ENCODE data around the gene AADAT. TPM values are rescaled to one million over a fixed set of nuclear protein-coding genes. Genes with fewer than 3 reads are reported as not detected.
"Not testable (repeated sequence)": the region's sequence is repeated elsewhere in the genome, so short reads cannot be mapped to it uniquely, and the experiment has no call there.

Gene AADAT
- total RNA-seq, 1 donor from 2014 or later = 10.7 TPM

GRCh38 chr4:170102426-170102825, 12.7 kb upstream of the AADAT start:
- no peaks in the 10 kb centered on the region for H3K4me1 Mint-ChIP-seq (ENCODE audit: unreplicated experiment)
- H3K27ac Mint-ChIP-seq (ENCODE audit: unreplicated experiment) = no peak overlapping the region
- no peaks in the 10 kb centered on the region for H3K9me3 Mint-ChIP-seq (ENCODE audit: unreplicated experiment)
- DNase-seq (ENCODE audit: extremely low spot score, unreplicated experiment) = no peak
- no peak for TF ChIP-seq CTCF (IDR thresholded peaks at IDR 0.05)
- H3K27me3 Mint-ChIP-seq (ENCODE audit: unreplicated experiment) = peaks cover 43% of the 10 kb centered on the region
- H3K36me3 Mint-ChIP-seq (ENCODE audit: unreplicated experiment) = no peaks in the 10 kb centered on the region
- no peak overlapping the region for H3K4me3 Mint-ChIP-seq (ENCODE audit: unreplicated experiment)

- H3K27me3 Mint-ChIP-seq (ENCODE audit: unreplicated experiment) = peaks cover 29% of the 10 kb centered on the region
- not testable (repeated sequence) for H3K4me3 Mint-ChIP-seq (ENCODE audit: unreplicated experiment); H3K9me3 Mint-ChIP-seq (ENCODE audit: unreplicated experiment); DNase-seq (ENCODE audit: extremely low spot score, unreplicated experiment); H3K36me3 Mint-ChIP-seq (ENCODE audit: unreplicated experiment); H3K4me1 Mint-ChIP-seq (ENCODE audit: unreplicated experiment); H3K27ac Mint-ChIP-seq (ENCODE audit: unreplicated experiment)
Measured at GRCh38 chr4:170098171-170098570, 8.4 kb upstream of the AADAT start.

GRCh38 chr4:170097681-170098080, 7.9 kb upstream of the AADAT start:
- no peak overlapping the region for H3K27ac Mint-ChIP-seq (ENCODE audit: unreplicated experiment)
- no peaks in the 10 kb centered on the region for H3K36me3 Mint-ChIP-seq (ENCODE audit: unreplicated experiment)
- no peak overlapping the region for H3K4me3 Mint-ChIP-seq (ENCODE audit: unreplicated experiment)
- H3K4me1 Mint-ChIP-seq (ENCODE audit: unreplicated experiment) = no peaks in the 10 kb centered on the region
- TF ChIP-seq CTCF (IDR thresholded peaks at IDR 0.05) = no peak
- peaks cover 26% of the 10 kb centered on the region for H3K27me3 Mint-ChIP-seq (ENCODE audit: unreplicated experiment)
- no peaks in the 10 kb centered on the region for H3K9me3 Mint-ChIP-seq (ENCODE audit: unreplicated experiment)
- no peak for DNase-seq (ENCODE audit: extremely low spot score, unreplicated experiment)

DNA sequence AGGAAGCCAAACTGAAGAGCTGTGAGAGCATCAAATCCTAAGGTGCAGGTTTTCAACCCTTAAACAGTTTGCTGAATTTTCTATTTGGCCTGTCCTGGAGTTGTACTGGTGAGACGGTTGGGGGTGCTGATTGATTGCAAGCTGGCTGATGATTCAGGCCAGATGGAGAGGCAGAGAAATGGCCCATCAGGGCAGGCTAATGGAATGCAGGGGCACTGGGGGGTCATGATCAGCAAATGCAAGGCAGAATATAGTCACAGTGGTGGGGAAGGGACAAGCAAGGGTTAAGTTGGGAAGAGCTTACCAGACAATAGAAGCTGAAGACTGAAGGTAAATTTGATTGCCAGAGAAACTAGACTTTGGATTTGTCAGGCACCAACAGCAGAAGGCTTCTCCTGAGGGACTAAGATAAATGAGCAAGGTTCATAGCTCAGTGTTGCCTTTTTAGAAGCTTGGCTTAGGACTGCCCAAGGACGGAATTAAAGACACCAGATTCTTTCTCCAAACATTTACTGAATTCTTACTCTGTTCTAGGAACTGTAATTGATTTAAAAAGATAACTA, 4.3 kb upstream of the AADAT start:
- TF ChIP-seq CTCF (IDR thresholded peaks at IDR 0.05) = no peak
- no peaks in the 10 kb centered on the region for H3K36me3 Mint-ChIP-seq (ENCODE audit: unreplicated experiment)
- no peak overlapping the region for H3K4me3 Mint-ChIP-seq (ENCODE audit: unreplicated experiment)
- DNase-seq (ENCODE audit: extremely low spot score, unreplicated experiment) = no peak
- H3K4me1 Mint-ChIP-seq (ENCODE audit: unreplicated experiment) = peaks cover 12% of the 10 kb centered on the region
- peaks cover 26% of the 10 kb centered on the region for H3K27me3 Mint-ChIP-seq (ENCODE audit: unreplicated experiment)
- H3K9me3 Mint-ChIP-seq (ENCODE audit: unreplicated experiment) = no peaks in the 10 kb centered on the region
- H3K27ac Mint-ChIP-seq (ENCODE audit: unreplicated experiment) = no peak overlapping the region

DNA sequence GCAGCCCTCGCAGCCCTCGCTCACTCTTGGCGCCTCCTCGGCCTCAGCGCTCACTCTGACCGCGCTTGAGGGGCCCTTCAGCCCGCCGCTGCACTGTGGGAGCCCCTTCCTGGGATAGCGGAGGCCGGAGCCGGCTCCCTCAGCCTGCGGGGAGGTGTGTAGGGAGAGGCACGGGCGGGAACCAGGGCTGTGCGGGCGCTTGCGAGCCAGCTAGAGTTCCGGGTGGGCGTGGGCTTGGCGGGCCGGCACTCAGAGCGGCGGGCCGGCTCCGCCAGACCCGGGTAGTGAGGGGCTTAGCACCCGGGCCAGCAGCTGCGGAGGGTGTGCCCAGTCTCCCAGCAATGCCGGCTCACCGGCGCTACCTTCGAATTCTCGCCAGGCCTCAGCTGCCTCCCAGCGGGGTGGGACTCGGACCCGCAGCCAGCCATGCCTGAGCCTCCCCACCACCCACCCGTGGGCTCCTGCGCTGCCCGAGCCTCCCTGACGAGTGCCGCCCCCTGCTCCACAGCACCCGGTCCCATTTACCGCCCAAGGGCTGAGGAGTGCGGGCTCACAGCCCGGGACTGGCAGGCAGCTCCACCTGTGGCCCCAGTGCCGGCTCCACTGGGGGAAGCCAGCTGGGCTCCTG, 1.4 kb upstream of the AADAT start:
- Mint-ChIP-seq H3K9me3 (ENCODE audit: unreplicated experiment) (no peaks in the 10 kb centered on the region), H3K4me1 (ENCODE audit: unreplicated experiment) (peaks cover 18% of the 10 kb centered on the region), H3K27me3 (ENCODE audit: unreplicated experiment) (peaks cover 12% of the 10 kb centered on the region), H3K36me3 (ENCODE audit: unreplicated experiment) (peaks cover 8% of the 10 kb centered on the region), H3K27ac (ENCODE audit: unreplicated experiment) (no peak overlapping the region), H3K4me3 (ENCODE audit: unreplicated experiment) (no peak overlapping the region)
- DNase-seq (ENCODE audit: extremely low spot score, unreplicated experiment) = no peak
- no peak for TF ChIP-seq CTCF (IDR thresholded peaks at IDR 0.05)

Measured in osteocyte (in vitro differentiated cells).